GM12874 (cell line): ENCODE data around the gene PGLYRP3.

ENCODE experiments used
- CTCF ChIP-seq: IDR thresholded peaks from 2 replicates; pipeline ENCODE4 v1.5.1; 2011; ENCODE audit warnings: low read depth, mild to moderate bottlenecking, control low read depth, low read length, moderate library complexity; ENCODE audit not compliant: insufficient read depth

The PGLYRP3 gene

GRCh38 chr1:153346077-153346723 lies 33.4 kb upstream of the PGLYRP3 start:
- TF ChIP-seq CTCF, result no peak

- TF ChIP-seq CTCF, result no peak
Measured at GRCh38 chr1:153345187-153346076, 32.7 kb upstream of the PGLYRP3 start.

GRCh38 chr1:153344718-153345025 lies 31.9 kb upstream of the PGLYRP3 start:
- no peak for TF ChIP-seq CTCF

- no peak for TF ChIP-seq CTCF
Measured at GRCh38 chr1:153343811-153344717, 31.3 kb upstream of the PGLYRP3 start.

GRCh38 chr1:153343040-153343681 lies 30.4 kb upstream of the PGLYRP3 start:
- no peak for TF ChIP-seq CTCF

GRCh38 chr1:153342178-153342577 lies 29.4 kb upstream of the PGLYRP3 start:
- no peak for TF ChIP-seq CTCF

- no peak for TF ChIP-seq CTCF
Measured at GRCh38 chr1:153341431-153341934, 28.7 kb upstream of the PGLYRP3 start.
